ENCODE results near the gene GSE1.

Gene GSE1

DNA sequence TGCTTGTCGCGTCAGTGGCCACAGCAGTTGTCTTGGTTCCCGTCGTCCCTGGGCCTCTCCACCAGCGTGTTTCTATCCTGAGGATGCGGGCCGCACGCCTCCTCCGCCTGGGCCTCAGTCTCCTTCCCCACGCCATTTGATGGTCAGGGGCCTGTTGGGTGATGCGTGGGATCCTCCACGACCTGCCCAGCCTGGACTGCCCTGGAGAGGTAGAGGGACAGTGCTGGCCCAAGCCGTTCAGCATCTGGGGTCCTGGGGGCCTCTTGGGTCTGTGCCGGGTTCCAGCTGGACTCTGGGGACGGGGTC, 20.3 kb downstream of the GSE1 start:
- peaks cover 8 to 29% (median 13%) of the 10 kb centered on the region in 3 donors for H3K36me3 ChIP-seq

DNA sequence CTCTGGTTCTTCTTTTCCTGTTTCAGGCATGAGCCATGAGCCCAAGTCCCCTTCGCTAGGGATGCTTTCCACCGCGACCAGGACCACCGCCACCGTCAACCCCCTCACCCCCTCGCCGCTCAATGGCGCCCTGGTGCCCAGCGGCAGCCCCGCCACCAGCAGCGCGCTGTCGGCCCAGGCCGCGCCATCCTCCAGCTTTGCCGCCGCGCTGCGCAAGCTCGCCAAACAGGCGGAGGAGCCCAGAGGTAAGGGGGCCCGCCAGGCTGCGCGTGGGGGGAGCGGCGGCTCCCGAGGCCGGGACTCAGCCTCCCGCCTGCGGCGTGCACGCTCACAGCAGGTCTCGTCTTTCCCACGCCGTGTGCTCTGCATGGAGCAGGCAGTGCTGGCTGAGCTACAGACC, 20.8 kb downstream of the GSE1 start:
- peaks cover 8 to 29% (median 13%) of the 10 kb centered on the region in 3 donors for H3K36me3 ChIP-seq
- no peaks in the 10 kb centered on the region for H3K27me3 ChIP-seq
- TF ChIP-seq, protein P1, sequence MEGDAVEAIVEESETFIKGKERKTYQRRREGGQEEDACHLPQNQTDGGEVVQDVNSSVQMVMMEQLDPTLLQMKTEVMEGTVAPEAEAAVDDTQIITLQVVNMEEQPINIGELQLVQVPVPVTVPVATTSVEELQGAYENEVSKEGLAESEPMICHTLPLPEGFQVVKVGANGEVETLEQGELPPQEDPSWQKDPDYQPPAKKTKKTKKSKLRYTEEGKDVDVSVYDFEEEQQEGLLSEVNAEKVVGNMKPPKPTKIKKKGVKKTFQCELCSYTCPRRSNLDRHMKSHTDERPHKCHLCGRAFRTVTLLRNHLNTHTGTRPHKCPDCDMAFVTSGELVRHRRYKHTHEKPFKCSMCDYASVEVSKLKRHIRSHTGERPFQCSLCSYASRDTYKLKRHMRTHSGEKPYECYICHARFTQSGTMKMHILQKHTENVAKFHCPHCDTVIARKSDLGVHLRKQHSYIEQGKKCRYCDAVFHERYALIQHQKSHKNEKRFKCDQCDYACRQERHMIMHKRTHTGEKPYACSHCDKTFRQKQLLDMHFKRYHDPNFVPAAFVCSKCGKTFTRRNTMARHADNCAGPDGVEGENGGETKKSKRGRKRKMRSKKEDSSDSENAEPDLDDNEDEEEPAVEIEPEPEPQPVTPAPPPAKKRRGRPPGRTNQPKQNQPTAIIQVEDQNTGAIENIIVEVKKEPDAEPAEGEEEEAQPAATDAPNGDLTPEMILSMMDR (IDR thresholded peaks at IDR 0.05) = no peak
- intact Hi-C loops (cut with DNase I; ENCODE audit: low total_unique reads) = no loop called here
- H3K4me3 ChIP-seq = no peak overlapping the region
- peaks cover 0 to 9% (median 6%) of the 10 kb centered on the region in 3 donors for H3K9me3 ChIP-seq
- H3K27ac ChIP-seq = no peak overlapping the region
- H3K4me1 ChIP-seq = peaks cover 0 to 29% (median 0%) of the 10 kb centered on the region in 4 donors
- DNase-seq = no peak

More for the DNA sequence above, 20.3 kb downstream of the GSE1 start:
- H3K9me3 ChIP-seq = peaks cover 0 to 9% (median 6%) of the 10 kb centered on the region in 3 donors
- TF ChIP-seq, protein P1 (IDR thresholded peaks at IDR 0.05) = no peak
- no peak overlapping the region for H3K27ac ChIP-seq
- intact Hi-C loops (cut with DNase I; ENCODE audit: low total_unique reads) = no loop called here
- H3K4me3 ChIP-seq = no peak overlapping the region
- no peak for DNase-seq
- H3K27me3 ChIP-seq = no peaks in the 10 kb centered on the region
- peaks cover 0 to 29% (median under 1%) of the 10 kb centered on the region in 4 donors for H3K4me1 ChIP-seq

- DNase-seq = no peak
- Histone ChIP-seq H3K36me3 (peaks cover 3 to 33% (median 13%) of the 10 kb centered on the region in 3 donors), H3K4me3 (no peak overlapping the region), H3K9me3 (peaks cover 0 to under 1% (median under 1%) of the 10 kb centered on the region in 3 donors), H3K27me3 (no peaks in the 10 kb centered on the region), H3K27ac (no peak overlapping the region), H3K4me1 (peaks cover 0 to 37% (median 0%) of the 10 kb centered on the region in 4 donors)
- intact Hi-C loops (cut with DNase I; ENCODE audit: low total_unique reads) = no loop called here
- TF ChIP-seq, protein P1 (IDR thresholded peaks at IDR 0.05) = no peak
Observed at GRCh38 chr16:85634747-85635544, 21.8 kb downstream of the GSE1 start.

GRCh38 chr16:85635545-85636140, 22.5 kb downstream of the GSE1 start:
- H3K9me3 ChIP-seq = no peaks in the 10 kb centered on the region
- TF ChIP-seq, protein P1 (IDR thresholded peaks at IDR 0.05) = no peak
- H3K4me3 ChIP-seq = no peak overlapping the region
- H3K27me3 ChIP-seq = no peaks in the 10 kb centered on the region
- H3K27ac ChIP-seq = no peak overlapping the region
- H3K4me1 ChIP-seq = peaks cover 0 to 37% (median 0%) of the 10 kb centered on the region in 4 donors
- intact Hi-C loops (cut with DNase I; ENCODE audit: low total_unique reads) = no loop called here
- DNase-seq = no peak
- H3K36me3 ChIP-seq = peaks cover 3 to 40% (median 13%) of the 10 kb centered on the region in 3 donors

DNA sequence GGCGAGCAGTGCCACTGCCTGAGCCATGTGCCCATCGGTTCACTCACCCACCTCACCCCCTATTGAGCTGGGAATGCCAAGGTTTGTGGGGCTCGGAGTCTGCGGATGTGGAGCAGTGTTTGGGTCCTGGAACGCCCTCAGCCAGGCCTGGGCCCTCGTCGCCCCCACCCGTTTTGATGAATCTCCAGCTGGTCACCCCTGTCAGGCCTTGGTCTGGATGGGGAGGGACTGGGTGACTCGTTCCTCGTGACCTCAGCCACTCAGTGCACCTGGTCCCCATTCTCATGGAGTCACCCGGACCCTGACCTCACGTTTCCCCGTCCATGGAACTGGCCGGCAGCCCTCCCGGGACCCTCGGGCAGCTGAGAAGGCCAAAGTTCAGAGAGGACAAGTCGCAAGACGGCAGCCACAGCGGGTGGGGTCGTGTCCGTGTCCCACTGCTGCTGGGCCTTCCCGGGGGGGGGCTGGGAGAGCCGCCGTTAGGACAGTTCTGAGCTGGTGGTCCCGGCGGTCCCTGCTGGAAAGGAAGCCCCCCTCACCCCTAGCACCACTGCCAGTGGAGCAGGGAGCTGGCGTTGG, 23.2 kb downstream of the GSE1 start:
- H3K27ac ChIP-seq = no peak overlapping the region
- intact Hi-C loops (cut with DNase I; ENCODE audit: low total_unique reads) = no loop called here
- DNase-seq = no peak
- peaks cover 3 to 41% (median 13%) of the 10 kb centered on the region in 3 donors for H3K36me3 ChIP-seq
- TF ChIP-seq, protein P1 (IDR thresholded peaks at IDR 0.05) = no peak
- no peak overlapping the region for H3K4me3 ChIP-seq
- H3K27me3 ChIP-seq = no peaks in the 10 kb centered on the region
- H3K9me3 ChIP-seq = no peaks in the 10 kb centered on the region
- peaks cover 0 to 39% (median under 1%) of the 10 kb centered on the region in 4 donors for H3K4me1 ChIP-seq
